ENCODE data around the gene SPESP1. TPM values are rescaled to one million over a fixed set of nuclear protein-coding genes. Genes with fewer than 3 reads are reported as not detected.

SPESP1 gene
- polyA plus RNA-seq, 1 donor from 2014 or later = not detected

DNA sequence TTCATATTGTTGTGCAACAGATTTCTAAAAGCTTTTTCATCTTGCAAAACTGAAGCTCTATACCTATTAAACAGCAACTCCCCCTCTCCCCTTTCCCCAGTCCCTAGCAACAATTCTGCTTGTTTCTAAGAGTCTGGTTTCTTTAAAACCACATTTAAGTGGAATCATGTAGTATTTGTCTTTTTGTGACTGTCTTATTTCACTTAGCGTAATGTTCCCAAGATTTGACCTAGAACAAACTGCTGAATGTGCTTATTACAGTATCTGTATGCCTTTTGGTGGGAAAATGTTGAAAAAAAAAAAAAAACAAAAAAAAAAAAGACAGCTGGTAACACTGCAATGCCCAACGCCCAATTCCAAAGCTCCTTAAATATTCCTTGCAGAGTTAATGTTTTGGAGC, 19.5 kb upstream of the SPESP1 start:
- Histone ChIP-seq H4K20me1 (ENCODE audit: insufficient read depth) (no peaks in the 10 kb centered on the region), H3K4me3 (ENCODE audit: low read length) (no peak overlapping the region), H3K27me3 (ENCODE audit: insufficient read depth, low read depth, low read length) (no peaks in the 10 kb centered on the region)

DNA sequence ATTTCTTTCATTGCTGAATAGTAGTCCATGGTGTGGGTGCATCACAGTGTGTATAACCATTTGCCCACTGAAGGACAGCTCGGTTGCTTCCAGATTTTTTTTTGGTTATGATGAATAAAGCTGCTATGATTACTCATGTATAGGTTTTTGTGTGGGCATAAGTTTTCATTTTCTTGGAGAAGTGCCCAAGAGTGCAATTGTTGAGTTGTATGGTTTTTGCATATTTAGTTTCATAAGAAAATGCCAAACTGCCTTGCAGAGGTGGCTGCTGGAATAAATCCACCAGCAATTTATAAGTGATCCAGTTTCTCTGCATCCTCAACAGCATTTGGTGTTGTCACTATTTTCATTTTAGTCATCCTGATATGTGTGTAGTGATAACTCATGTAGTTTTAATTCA, 8.4 kb upstream of the SPESP1 start:
- Histone ChIP-seq H3F3A (ENCODE audit: insufficient read depth, low read length, poor library complexity, severe bottlenecking) (no peaks in the 10 kb centered on the region), H3K9me2 (ENCODE audit: insufficient read depth, low read length) (no peaks in the 10 kb centered on the region), H3K27me3 (ENCODE audit: insufficient read depth, low read depth, low read length) (no peaks in the 10 kb centered on the region), H3K36me3 (ENCODE audit: insufficient read depth, low read length) (no peaks in the 10 kb centered on the region), H3K27ac (ENCODE audit: low read length) (no peak overlapping the region), H2AFZ (ENCODE audit: low read depth, low read length) (no peak overlapping the region), H3K4me3 (ENCODE audit: low read length) (no peak overlapping the region), H4K20me1 (ENCODE audit: insufficient read depth) (no peaks in the 10 kb centered on the region), H3K9me3 (ENCODE audit: low read length) (no peaks in the 10 kb centered on the region), H3K4me2 (ENCODE audit: low read length) (no peak overlapping the region), H3K79me2 (replicated peaks; ENCODE audit: insufficient read depth, low read length) (no peaks in the 10 kb centered on the region), H3K9ac (ENCODE audit: low read length) (no peak overlapping the region)
- TF ChIP-seq POLR2AphosphoS5 (IDR thresholded peaks at IDR 0.05) (no peak), SMC3 (conservative IDR thresholded peaks at IDR 0.05; ENCODE audit: poor library complexity) (no peak), EZH2 (IDR thresholded peaks at IDR 0.05; ENCODE audit: borderline replicate concordance, insufficient read depth, low read length, poor library complexity, severe bottlenecking) (no peak), RAD21 (conservative IDR thresholded peaks at IDR 0.05) (no peak), MXI1 (conservative IDR thresholded peaks at IDR 0.05; ENCODE audit: poor library complexity, severe bottlenecking) (no peak), TAF1 (IDR thresholded peaks at IDR 0.05; ENCODE audit: low read depth) (no peak), EP300 (conservative IDR thresholded peaks at IDR 0.05; ENCODE audit: poor library complexity, severe bottlenecking) (no peak)
- TF ChIP-seq, protein P1, sequence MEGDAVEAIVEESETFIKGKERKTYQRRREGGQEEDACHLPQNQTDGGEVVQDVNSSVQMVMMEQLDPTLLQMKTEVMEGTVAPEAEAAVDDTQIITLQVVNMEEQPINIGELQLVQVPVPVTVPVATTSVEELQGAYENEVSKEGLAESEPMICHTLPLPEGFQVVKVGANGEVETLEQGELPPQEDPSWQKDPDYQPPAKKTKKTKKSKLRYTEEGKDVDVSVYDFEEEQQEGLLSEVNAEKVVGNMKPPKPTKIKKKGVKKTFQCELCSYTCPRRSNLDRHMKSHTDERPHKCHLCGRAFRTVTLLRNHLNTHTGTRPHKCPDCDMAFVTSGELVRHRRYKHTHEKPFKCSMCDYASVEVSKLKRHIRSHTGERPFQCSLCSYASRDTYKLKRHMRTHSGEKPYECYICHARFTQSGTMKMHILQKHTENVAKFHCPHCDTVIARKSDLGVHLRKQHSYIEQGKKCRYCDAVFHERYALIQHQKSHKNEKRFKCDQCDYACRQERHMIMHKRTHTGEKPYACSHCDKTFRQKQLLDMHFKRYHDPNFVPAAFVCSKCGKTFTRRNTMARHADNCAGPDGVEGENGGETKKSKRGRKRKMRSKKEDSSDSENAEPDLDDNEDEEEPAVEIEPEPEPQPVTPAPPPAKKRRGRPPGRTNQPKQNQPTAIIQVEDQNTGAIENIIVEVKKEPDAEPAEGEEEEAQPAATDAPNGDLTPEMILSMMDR (IDR thresholded peaks at IDR 0.05; ENCODE audit: poor library complexity, severe bottlenecking) = no peak
- TF ChIP-seq, protein P2, sequence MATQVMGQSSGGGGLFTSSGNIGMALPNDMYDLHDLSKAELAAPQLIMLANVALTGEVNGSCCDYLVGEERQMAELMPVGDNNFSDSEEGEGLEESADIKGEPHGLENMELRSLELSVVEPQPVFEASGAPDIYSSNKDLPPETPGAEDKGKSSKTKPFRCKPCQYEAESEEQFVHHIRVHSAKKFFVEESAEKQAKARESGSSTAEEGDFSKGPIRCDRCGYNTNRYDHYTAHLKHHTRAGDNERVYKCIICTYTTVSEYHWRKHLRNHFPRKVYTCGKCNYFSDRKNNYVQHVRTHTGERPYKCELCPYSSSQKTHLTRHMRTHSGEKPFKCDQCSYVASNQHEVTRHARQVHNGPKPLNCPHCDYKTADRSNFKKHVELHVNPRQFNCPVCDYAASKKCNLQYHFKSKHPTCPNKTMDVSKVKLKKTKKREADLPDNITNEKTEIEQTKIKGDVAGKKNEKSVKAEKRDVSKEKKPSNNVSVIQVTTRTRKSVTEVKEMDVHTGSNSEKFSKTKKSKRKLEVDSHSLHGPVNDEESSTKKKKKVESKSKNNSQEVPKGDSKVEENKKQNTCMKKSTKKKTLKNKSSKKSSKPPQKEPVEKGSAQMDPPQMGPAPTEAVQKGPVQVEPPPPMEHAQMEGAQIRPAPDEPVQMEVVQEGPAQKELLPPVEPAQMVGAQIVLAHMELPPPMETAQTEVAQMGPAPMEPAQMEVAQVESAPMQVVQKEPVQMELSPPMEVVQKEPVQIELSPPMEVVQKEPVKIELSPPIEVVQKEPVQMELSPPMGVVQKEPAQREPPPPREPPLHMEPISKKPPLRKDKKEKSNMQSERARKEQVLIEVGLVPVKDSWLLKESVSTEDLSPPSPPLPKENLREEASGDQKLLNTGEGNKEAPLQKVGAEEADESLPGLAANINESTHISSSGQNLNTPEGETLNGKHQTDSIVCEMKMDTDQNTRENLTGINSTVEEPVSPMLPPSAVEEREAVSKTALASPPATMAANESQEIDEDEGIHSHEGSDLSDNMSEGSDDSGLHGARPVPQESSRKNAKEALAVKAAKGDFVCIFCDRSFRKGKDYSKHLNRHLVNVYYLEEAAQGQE (IDR thresholded peaks at IDR 0.05; ENCODE audit: borderline replicate concordance) = no peak

More for the DNA sequence above, 19.5 kb upstream of the SPESP1 start:
- H3K27ac ChIP-seq (ENCODE audit: low read length) = no peak overlapping the region
- H3K79me2 ChIP-seq (replicated peaks; ENCODE audit: insufficient read depth, low read length) = no peaks in the 10 kb centered on the region
- no peak overlapping the region for H2AFZ ChIP-seq (ENCODE audit: low read depth, low read length)
- no peaks in the 10 kb centered on the region for H3K9me2 ChIP-seq (ENCODE audit: insufficient read depth, low read length)
- H3K36me3 ChIP-seq (ENCODE audit: insufficient read depth, low read length) = no peaks in the 10 kb centered on the region
- H3K9me3 ChIP-seq (ENCODE audit: low read length) = no peaks in the 10 kb centered on the region
- H3K4me2 ChIP-seq (ENCODE audit: low read length) = no peak overlapping the region
- no peaks in the 10 kb centered on the region for H3F3A ChIP-seq (ENCODE audit: insufficient read depth, low read length, poor library complexity, severe bottlenecking)
- no peak overlapping the region for H3K9ac ChIP-seq (ENCODE audit: low read length)
- no peak for TF ChIP-seq EP300 (conservative IDR thresholded peaks at IDR 0.05; ENCODE audit: poor library complexity, severe bottlenecking)
- no peak for TF ChIP-seq EZH2 (IDR thresholded peaks at IDR 0.05; ENCODE audit: borderline replicate concordance, insufficient read depth, low read length, poor library complexity, severe bottlenecking)
- TF ChIP-seq POLR2AphosphoS5 (IDR thresholded peaks at IDR 0.05) = no peak
- TF ChIP-seq, protein P2 (IDR thresholded peaks at IDR 0.05; ENCODE audit: borderline replicate concordance) = no peak
- no peak for TF ChIP-seq RAD21 (conservative IDR thresholded peaks at IDR 0.05)
- no peak for TF ChIP-seq SMC3 (conservative IDR thresholded peaks at IDR 0.05; ENCODE audit: poor library complexity)
- no peak for TF ChIP-seq MXI1 (conservative IDR thresholded peaks at IDR 0.05; ENCODE audit: poor library complexity, severe bottlenecking)
- TF ChIP-seq, protein P1 (IDR thresholded peaks at IDR 0.05; ENCODE audit: poor library complexity, severe bottlenecking) = no peak
- TF ChIP-seq TAF1 (IDR thresholded peaks at IDR 0.05; ENCODE audit: low read depth) = no peak

All from neural cell (in vitro differentiated cells).